GM12892 (cell line): Measurements from ENCODE around the gene SMARCAL1.

Source experiments
- DNase-seq: peaks from one replicate; pipeline ENCODE4 v3.0.0; 2011; ENCODE audit not compliant: insufficient read length
- FAIRE-seq: peaks from 2 replicates; lab custom pipeline; 2011; peaks lifted over from hg19 to GRCh38; lab: Jason Lieb, UNC
- POLR2A ChIP-seq: IDR thresholded peaks from 2 replicates; pipeline ENCODE4 v1.6.1; 2011; ENCODE audit warnings: low read depth, low read length, control low read depth
- POLR2AphosphoS5 ChIP-seq: IDR thresholded peaks from 2 replicates; pipeline ENCODE4 v1.6.1; 2011; ENCODE audit warnings: low read depth, low read length, control low read depth
- TAF1 ChIP-seq: IDR thresholded peaks from 2 replicates; pipeline ENCODE4 v1.6.1; 2011; ENCODE audit warnings: low read depth, mild to moderate bottlenecking, control low read depth, low read length, borderline replicate concordance

SMARCAL1 gene

DNA sequence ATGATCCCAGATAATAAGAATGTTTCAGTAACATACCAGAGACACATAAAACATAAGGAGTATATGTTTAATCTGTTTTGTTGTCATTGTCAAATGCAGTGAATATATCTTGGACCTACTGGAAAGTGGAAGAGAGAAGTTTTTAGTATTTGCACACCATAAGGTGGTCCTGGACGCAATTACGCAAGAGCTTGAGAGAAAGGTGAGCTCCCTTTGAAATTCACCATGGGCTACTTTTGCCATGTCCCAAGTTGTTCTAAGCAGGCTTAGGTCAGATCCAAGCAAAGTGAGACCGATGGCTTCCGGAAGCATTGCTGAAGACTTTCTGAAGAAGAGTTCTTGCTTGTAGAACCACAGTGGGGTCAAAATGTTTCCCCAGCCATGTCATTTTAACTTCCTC is 55.6 kb downstream of the SMARCAL1 start:
- TF ChIP-seq POLR2AphosphoS5: no peak
- no peak for TF ChIP-seq POLR2A
- TF ChIP-seq TAF1: no peak
- DNase-seq: no peak
- no peak for FAIRE-seq

DNA sequence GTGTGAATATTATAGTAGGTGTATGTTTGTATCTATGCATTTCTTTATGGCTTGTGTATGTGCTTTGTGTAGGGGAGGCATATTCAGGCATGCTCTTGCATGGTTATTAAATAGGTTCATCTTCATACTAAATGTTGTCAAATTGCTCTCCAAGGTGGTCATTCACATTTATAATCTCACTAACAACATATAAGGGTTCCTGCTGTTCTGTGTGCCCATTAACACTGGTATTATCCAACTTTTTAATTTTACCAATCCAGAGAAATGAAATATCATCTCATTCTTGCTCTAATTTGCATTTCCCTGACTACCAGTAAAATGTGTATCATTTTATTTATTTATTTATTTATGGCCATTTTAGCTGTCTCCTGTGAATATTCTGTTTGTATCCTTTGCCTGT is 57.4 kb downstream of the SMARCAL1 start:
- FAIRE-seq: no peak
- TF ChIP-seq POLR2A (no peak), POLR2AphosphoS5 (no peak), TAF1 (no peak)
- DNase-seq: no peak

DNA sequence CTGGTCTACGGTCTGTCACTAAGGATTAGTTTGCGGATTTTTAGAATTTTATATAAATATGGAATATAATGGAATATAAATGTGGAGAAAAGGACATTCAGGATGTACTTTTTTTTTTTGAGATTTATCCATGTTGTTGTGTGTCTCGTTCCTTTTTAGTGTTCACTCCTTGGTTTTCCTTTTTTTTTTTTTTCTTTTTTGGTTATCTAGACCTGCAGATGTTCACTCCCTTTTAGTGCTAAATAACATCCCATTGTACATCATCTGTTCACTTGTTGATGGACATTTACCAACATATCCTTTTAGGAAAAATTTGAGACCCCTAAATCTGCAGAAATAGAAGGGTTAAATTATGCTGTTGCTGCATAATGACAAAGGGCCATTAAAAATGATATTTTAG is 60.9 kb downstream of the SMARCAL1 start:
- DNase-seq (no peak), FAIRE-seq (no peak)
- TF ChIP-seq POLR2AphosphoS5: no peak
- TF ChIP-seq POLR2A: no peak
- no peak for TF ChIP-seq TAF1

DNA sequence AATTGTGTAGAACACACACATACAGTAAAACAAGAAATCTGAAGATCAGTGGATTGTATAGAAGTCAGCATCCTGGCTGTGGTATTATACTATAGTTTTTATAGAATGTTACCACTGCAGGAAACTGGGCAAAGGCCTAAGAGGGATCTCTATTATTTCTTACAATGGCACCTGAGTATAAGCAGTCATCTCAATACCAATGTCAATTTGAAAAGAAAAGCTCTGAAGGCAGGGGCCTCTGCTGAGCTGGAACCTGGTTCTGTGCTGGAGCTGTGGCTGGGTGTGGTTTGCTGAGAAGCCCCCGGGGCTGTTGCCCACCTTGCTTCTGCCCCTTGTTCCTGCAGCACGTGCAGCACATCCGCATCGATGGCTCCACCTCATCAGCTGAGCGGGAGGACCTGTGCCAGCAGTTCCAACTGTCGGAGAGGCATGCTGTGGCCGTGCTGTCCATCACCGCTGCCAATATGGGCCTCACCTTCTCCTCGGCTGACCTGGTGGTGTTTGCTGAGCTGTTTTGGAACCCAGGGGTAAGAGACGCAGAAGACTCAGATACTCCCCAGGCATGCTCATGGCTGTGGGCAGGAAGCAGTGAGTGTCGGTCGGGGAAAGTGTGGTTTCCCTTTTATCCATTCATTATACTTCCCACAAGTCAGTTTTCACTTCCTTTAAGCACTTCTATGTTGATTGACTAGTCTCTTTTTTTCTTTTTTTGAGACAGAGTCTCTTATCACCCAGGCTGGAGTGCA is 62.8 kb downstream of the SMARCAL1 start:
- FAIRE-seq (no peak), DNase-seq (no peak)
- TF ChIP-seq POLR2A (no peak), POLR2AphosphoS5 (no peak), TAF1 (no peak)

DNA sequence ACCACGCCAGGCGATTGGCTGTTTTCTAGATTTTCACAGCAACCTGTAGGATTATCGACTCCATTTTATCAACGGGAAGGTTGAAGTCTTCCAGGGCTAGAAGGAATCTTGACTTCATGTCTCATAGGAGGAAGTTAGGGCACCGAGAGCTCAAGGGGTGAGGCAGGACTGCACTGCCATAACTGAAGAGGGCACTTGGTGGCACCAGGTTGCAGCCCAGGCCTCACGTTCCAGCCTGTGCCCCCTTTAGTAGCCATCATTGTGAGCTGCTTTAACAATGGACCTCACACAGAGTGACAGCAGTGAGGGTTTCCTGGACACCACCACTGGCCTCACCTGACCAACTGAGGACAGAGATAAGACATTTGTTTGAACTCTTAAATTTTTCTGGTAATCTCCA is 63.5 kb downstream of the SMARCAL1 start:
- FAIRE-seq (no peak), DNase-seq (no peak)
- TF ChIP-seq TAF1: no peak

DNA sequence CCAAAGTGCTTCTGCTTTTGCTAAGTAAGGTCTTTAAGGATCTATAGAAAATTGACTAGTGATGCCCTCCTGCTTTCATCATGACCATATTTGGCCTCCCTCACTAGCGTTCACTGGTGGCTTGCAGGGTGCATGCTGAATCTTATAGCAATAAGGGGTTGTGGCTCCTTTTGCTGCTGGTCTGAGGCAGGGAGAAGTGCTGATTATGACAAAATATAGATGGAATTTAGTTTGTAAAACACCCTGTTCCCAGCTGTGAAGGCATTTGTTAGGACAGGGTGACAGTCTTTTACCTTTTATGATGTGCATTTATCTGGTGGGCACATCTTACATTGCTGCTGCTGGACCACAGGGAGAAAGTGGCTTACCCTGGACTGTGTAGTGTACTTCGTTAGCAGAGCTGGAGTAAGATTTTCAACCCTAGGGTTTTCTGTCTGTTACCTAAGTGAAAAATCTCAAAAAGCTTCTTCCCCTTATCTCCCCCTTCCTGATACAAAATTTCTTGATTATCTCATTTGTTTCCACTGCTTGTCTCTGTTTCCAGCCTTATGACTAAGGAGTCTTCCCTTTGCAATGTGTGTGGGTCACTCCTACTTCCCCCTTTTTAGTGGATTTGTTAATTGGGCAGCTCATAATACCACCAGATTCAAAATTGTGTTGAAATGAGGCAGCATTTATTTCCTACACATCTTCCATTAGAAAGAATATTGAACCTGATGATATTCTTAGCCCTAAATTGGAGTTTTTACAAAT is 65.2 kb downstream of the SMARCAL1 start:
- no peak for DNase-seq
- TF ChIP-seq POLR2A (no peak), TAF1 (no peak), POLR2AphosphoS5 (no peak)
- no peak for FAIRE-seq

DNA sequence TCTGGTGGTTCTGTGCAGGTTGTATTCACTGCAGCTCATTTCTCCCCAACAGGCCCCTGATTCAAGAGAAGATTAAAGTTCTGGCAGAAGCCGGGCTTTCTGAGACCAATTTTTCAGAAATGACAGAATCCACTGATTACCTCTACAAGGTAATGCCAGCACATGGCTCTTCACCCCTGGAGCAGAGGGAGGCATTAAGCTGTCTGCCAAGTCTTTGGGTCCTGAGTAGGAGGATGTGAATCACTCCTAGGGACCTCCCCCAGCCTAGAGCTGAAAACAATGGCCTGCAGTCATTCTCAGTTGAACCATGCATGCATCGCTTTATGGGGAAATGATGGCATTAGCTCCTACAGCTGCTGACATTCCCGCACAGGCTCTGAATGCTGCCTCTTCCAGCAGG is 65.9 kb downstream of the SMARCAL1 start:
- no peak for DNase-seq
- TF ChIP-seq POLR2A (no peak), TAF1 (no peak), POLR2AphosphoS5 (no peak)
- FAIRE-seq: no peak

DNA sequence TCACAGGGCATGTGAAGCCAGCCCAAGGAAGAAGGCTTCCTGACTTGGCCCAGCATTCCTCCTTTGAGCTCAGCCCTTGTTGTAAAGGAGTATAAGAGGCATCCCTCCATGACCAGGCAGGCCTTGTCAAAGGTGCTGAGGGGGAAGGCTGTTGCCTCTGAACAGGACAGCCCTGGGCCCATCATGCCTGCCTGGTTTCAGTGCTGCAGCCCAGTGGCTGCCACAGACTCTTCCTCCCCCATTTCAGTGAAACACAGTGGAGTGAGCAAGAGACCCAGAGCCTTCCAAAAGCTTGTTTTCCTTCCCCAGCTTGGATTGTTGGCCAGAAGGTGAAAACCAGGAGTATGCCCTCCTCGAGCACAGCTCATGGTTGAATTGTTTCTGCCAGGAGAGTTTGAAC is 66.5 kb downstream of the SMARCAL1 start:
- TF ChIP-seq POLR2AphosphoS5 (no peak), TAF1 (no peak), POLR2A (no peak)

DNA sequence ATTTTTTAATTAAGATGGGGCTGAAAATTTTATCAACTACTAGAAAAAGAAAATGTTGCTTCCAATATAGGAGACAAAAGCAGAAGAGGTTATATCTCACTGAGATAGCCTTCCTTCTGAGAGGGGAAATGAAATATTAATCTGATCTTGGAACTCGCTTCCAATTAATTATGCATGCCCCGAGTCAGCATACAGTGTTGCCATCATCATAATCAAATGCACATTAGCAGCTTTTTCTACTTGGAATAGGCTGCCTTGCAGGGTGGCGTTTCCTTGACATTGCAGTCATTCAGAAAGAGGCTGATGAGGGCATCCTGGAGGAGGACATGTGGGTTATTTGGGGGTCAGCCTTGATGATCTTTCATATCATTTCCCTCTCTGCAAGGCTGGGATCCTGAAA is 67.9 kb downstream of the SMARCAL1 start:
- no peak for FAIRE-seq
- no peak for TF ChIP-seq TAF1
- TF ChIP-seq POLR2A: no peak
- TF ChIP-seq POLR2AphosphoS5: no peak
- DNase-seq: no peak

More for the DNA sequence above, 66.5 kb downstream of the SMARCAL1 start:
- DNase-seq (no peak), FAIRE-seq (no peak)

DNA sequence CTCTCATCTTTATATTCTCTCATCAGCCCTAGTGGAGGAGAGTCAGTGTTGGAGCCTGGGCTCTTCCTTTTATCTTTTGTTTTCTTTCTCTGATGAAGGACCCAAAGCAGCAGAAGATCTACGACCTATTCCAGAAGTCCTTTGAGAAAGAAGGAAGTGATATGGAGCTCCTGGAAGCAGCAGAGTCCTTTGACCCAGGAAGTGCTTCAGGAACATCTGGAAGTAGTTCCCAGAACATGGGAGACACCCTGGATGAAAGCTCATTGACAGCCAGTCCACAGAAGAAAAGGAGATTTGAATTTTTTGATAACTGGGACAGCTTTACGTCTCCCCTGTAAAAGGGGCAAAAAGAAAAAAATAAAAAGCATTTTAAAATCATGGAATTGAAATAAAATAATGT is 70.4 kb downstream of the SMARCAL1 start:
- FAIRE-seq (no peak), DNase-seq (no peak)
- TF ChIP-seq POLR2AphosphoS5 (no peak), TAF1 (no peak), POLR2A (no peak)

DNA sequence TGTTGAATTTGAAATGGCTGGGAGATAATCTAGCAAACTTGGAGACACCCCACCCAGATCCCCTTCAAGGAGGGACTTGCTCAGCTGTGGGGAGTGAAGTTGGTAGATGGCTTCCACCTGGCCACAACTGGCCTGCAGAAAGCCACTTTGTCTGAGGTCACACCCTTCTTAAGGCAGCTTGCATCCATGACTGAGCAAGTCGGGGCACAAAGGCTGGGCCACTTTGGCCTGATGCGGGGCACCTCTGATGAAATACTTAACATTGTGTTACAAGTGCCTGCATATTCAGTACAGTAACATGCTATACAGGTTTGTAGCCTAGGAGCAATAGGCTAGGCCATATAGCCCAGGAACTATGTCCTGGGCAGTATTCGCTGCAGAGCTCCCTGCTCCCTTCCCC is 73.0 kb downstream of the SMARCAL1 start:
- TF ChIP-seq POLR2A (no peak), POLR2AphosphoS5 (no peak), TAF1 (no peak)
- DNase-seq: no peak
- no peak for FAIRE-seq

DNA sequence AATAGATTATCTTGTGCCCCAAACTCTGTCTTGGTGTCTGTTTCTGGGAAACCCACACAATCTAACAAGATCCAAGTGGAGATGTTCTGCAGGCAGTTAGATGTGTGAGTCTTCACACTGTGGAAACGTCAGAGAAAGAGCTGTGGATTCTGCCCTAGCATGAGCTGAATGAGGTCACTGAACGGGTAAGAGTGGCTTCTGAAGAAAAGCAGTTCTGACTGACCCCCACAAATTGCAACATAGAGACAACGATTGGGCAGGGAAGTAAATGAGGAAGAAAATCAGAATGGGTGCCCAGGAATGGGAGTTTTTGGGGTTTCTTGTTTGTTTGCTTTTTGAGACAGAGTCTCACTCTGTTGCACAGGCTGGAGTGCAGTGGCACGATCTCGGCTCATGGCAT is 73.5 kb downstream of the SMARCAL1 start:
- no peak for TF ChIP-seq TAF1
- no peak for TF ChIP-seq POLR2A
- no peak for TF ChIP-seq POLR2AphosphoS5
- no peak for FAIRE-seq
- DNase-seq: no peak
